ENCODE measurements around the gene RADIL. TPM values are rescaled to one million over a fixed set of nuclear protein-coding genes. Genes with fewer than 3 reads are reported as not detected.

The RADIL gene
- total RNA-seq, 4 donors from 2014 or later, result 1.5 to 2.6 (median 2.1) TPM

DNA sequence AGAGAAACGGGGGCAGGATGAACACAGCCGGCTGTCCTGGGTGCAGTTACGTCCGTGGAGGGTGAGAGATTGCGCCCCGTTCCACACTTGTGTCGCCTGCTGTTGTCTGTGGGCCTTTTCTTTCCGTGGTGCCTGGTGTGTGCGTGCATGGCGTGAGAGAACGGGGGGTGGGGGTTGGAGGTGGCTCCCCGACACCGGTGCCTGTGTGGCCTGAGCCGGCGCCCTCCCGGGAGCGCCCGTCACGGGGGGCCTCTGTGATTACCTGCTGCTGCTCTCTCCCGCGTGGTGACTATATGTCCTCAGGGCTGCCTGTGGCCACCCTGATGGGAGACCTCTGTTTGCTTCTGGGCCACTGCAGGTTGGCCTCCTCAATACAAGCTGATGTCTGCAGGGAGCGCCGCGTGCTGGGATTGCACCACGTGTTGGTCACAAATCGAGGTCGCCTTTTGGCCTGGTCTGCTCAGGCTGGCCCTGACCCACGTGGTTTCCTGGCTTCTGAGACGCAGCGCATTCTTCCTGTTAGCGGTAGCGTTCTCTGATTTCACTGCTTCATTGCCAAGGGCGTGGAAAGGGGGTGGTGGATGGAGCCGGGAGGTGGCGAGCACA lies 119.0 kb downstream of the RADIL start:
- whole genome bisulfite sequencing, 2 donors, result 86% methylated on average over 35 of the region's 35 CpGs
- no peak overlapping the region for H3K4me3 ChIP-seq (ENCODE audit: low read depth, poor library complexity, severe bottlenecking)
- TF ChIP-seq POLR2A (IDR thresholded peaks at IDR 0.05), result no peak
- TF ChIP-seq, protein P1, sequence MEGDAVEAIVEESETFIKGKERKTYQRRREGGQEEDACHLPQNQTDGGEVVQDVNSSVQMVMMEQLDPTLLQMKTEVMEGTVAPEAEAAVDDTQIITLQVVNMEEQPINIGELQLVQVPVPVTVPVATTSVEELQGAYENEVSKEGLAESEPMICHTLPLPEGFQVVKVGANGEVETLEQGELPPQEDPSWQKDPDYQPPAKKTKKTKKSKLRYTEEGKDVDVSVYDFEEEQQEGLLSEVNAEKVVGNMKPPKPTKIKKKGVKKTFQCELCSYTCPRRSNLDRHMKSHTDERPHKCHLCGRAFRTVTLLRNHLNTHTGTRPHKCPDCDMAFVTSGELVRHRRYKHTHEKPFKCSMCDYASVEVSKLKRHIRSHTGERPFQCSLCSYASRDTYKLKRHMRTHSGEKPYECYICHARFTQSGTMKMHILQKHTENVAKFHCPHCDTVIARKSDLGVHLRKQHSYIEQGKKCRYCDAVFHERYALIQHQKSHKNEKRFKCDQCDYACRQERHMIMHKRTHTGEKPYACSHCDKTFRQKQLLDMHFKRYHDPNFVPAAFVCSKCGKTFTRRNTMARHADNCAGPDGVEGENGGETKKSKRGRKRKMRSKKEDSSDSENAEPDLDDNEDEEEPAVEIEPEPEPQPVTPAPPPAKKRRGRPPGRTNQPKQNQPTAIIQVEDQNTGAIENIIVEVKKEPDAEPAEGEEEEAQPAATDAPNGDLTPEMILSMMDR (IDR thresholded peaks at IDR 0.05), result no peak
- intact Hi-C loops (cut with DNase I; ENCODE audit: low total_unique reads), result no loop called here
- no peak for DNase-seq (ENCODE audit: low spot score in 2 of 2)

DNA sequence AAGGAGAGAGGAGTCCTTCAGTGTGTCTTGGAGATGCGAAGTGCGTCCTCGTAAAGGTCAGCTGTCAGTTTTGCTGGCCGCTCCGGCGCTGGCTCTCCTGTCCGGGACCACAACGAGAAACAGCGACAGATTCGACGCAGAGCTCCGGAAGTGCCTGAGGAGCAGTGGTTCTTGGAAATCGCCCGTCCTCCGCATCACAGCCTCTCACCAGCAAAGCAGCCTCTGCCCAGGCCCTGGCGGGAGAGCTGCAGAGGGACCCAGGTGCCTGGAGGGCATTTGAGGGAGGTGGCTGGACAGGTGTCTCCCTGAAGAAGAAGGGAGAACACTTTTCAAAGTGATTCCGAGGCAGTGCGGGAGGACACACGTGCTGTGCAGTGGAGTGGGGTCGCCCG lies 119.7 kb downstream of the RADIL start:
- 96 to 97% methylated on average over 21 of the region's 21 CpGs for WGBS, 2 donors
- no peak overlapping the region for H3K4me3 ChIP-seq (ENCODE audit: low read depth, poor library complexity, severe bottlenecking)
- no peak for TF ChIP-seq POLR2A (IDR thresholded peaks at IDR 0.05)
- TF ChIP-seq, protein P1 (IDR thresholded peaks at IDR 0.05), result no peak
- DNase-seq (ENCODE audit: low spot score in 2 of 2), result no peak
- intact Hi-C loops (cut with DNase I; ENCODE audit: low total_unique reads), result no loop called here

DNA sequence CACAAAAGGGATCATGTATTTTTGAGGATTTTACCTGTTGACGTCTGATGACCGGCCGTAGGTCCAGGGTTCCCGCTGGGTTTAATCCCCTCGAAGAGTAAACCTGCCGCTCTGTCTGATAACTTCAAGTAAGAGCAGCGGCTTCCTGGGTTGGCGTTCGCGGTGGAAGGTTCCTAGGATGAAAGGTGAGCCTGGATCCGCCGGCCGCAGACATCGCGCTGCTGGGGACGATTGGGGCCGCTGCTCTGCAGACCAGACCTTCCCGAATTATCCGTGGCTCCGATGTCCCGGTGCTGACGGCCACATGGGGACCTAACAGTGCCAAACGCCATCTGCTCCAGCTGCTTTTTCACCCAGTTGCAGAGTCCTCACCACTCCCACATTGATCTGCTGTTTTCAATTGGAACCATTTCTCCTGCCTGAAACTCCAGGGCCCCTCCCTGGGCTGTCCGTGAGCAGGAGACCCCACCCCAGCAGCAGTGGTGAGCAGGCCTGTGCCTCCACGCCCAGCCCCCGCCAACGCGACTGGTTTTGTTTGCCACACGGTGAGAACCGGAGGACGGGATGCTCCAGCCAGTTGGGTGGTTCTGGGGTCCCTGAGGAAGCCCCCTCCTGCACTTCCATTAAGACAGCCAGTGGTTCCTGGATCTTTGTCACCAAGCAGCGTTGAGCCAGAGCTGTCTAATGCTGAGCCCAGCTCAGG lies 120.3 kb downstream of the RADIL start:
- TF ChIP-seq, protein P1 (IDR thresholded peaks at IDR 0.05), result no peak
- no peak for TF ChIP-seq POLR2A (IDR thresholded peaks at IDR 0.05)
- WGBS, 2 donors, result 87 to 91% methylated on average over 32 of the region's 32 CpGs
- intact Hi-C loops (cut with DNase I; ENCODE audit: low total_unique reads), result no loop called here
- no peak for DNase-seq (ENCODE audit: low spot score in 2 of 2)
- H3K4me3 ChIP-seq (ENCODE audit: low read depth, poor library complexity, severe bottlenecking), result no peak overlapping the region

DNA sequence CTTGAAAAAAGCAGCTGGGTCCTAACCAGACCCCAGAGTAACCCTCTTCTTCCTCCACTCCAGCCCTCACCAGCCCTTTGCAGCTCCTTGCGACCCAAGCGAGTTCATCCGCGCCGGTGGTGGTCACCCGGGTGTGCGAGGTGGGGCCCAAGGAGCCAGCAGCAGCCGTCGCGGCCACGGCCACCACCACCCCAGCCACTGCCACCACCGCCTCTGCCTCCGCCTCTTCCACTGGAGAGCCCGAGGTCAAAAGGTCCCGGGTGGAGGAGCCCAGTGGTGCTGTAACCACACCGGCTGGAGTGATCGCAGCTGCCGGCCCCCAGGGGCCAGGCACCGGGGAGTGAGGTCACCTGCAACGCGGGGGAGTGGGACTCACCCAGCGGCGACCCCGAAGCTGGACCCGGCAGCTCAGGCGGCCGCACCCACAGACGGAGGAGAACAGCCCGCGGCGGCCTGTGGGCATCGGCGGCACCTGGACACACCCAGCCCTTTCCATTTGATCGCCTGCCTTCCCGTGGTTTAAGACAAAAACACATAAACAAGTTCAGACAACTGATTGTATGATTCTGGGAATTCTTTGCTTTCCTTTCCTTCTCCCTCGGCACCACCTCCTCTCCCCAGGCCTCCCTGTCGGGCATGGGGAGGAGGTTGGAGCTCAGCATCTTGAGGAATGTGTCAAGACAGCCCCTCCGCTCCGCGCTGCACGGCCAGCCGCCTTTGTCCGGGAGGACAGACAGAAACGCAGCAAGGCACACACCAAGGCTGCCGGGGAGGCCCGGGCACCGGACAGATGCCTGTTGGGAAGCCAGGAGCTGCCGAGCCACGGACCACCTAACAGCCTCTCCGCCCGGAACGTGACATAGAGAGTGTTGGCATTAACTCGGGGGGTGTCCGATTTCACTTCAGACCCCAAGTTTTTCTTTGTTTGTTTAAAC lies 121.1 kb downstream of the RADIL start:
- no peak overlapping the region for H3K4me3 ChIP-seq (ENCODE audit: low read depth, poor library complexity, severe bottlenecking)
- no peak for DNase-seq (ENCODE audit: low spot score in 2 of 2)
- intact Hi-C loops (cut with DNase I; ENCODE audit: low total_unique reads), result no loop called here
- WGBS, 2 donors, result 69% methylated on average over 40 to 49 of the region's 54 CpGs
- no peak for TF ChIP-seq POLR2A (IDR thresholded peaks at IDR 0.05)
- TF ChIP-seq, protein P1 (IDR thresholded peaks at IDR 0.05), result no peak

DNA sequence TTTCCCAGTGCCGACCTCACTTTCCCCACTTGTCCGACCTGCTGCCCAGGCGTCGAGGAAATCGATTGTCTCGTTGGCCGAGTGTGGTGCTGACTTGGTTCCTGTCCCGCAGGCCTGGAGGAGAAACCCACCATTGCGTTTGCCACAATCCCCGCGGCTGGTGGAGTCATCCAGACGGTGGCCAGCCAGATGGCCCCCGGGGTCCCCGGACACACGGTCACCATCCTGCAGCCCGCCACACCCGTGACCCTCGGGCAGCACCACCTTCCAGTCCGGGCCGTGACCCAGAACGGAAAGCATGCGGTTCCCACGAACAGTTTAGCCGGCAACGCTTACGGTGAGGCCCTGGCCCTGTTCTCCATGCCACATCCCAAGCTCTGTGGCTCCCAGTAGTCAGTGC lies 122.6 kb downstream of the RADIL start:
- intact Hi-C loops (cut with DNase I; ENCODE audit: low total_unique reads), result no loop called here
- H3K4me3 ChIP-seq (ENCODE audit: low read depth, poor library complexity, severe bottlenecking), result no peak overlapping the region
- WGBS, 2 donors, result 93% methylated on average over 26 of the region's 26 CpGs
- no peak for DNase-seq (ENCODE audit: low spot score in 2 of 2)
- TF ChIP-seq, protein P1 (IDR thresholded peaks at IDR 0.05), result no peak
- no peak for TF ChIP-seq POLR2A (IDR thresholded peaks at IDR 0.05)

All from lower leg skin (tissue), 4 donors.